H1 (cell line): Measurements from ENCODE around the gene TJP3. TPM values are rescaled to one million over a fixed set of nuclear protein-coding genes. Genes with fewer than 3 reads are reported as not detected.

Experiments used
- CTBP2 ChIP-seq: IDR thresholded peaks from 2 replicates; pipeline ENCODE4 v1.7.0; 2011; ENCODE audit warnings: borderline replicate concordance, mild to moderate bottlenecking, moderate library complexity, mixed read lengths, low read length; ENCODE audit not compliant: insufficient read depth, insufficient read length
- SIRT6 ChIP-seq: IDR thresholded peaks from one replicate; pipeline ENCODE4 v1.7.1; 2012; ENCODE audit warnings: low read length, inconsistent platforms
- polyA plus RNA-seq, 7 experiments: library from polyadenylated mRNA; depleted of rRNA in 3 of 7; stranded (reverse) in 5 of 7; unstranded in 2 of 7; fragments of >200 nt in 5 of 7; fragments of 200-250 nt in 2 of 7; gene quantifications; 1 replicate in 5 of 7; 2 replicates in 1 of 7; 4 replicates in 1 of 7; pipeline versions ENCODE4 v1.2.1 to v1.2.3, GENCODE V29; 2011 to 2013; ENCODE audit warnings: missing spikeins in 2 of 7, mixed read lengths in 2 of 7
- total RNA-seq: library from RNA; stranded (reverse); fragmentation: NEBNext Ultra II Directional; extraction: Animal tissue kit (Norgen Biotek cat#: 25700); gene quantifications from 2 replicates; pipeline ENCODE4 v1.2.1, GENCODE V29; 2021
- TF ChIP-seq, protein P1 (sequence below), 3 experiments: IDR thresholded peaks; 1 replicate in 2 of 3; 2 replicates in 1 of 3; pipeline versions ENCODE4 v1.5.1 to v1.6.1; 2011; ENCODE audit warnings: low read length in 3 of 3, mild to moderate bottlenecking in 3 of 3, inconsistent platforms in 2 of 3, low read depth in 1 of 3, moderate library complexity in 1 of 3; ENCODE audit not compliant: insufficient read depth in 1 of 3; ENCODE audit errors: control extremely low read depth in 1 of 3

Gene TJP3
- total and polyA plus RNA-seq, 2 of the 8 experiments (the other 6 are each of a cell fraction or from before 2014, with no cell fraction given), result 17.1 to 26.1 TPM

DNA sequence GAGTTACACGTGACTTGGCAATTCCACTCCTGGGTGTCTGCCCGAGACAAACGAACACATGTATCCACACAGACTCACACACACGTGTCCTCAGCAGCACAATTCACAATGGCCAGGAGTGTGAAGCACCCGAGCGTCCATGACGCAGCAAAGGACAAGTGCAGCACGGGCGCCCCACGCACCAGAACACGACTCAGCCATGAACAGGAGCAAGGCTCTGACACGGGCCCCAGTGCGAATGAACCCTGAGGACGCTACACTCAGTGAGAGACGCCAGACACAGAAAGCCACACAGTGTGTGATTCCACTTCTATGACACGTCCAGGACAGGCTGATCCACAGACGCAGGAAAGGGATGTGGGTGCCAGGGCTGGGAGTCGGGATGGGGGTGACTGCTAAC, 44.3 kb upstream of the TJP3 start (continued):
- TF ChIP-seq, protein P1, sequence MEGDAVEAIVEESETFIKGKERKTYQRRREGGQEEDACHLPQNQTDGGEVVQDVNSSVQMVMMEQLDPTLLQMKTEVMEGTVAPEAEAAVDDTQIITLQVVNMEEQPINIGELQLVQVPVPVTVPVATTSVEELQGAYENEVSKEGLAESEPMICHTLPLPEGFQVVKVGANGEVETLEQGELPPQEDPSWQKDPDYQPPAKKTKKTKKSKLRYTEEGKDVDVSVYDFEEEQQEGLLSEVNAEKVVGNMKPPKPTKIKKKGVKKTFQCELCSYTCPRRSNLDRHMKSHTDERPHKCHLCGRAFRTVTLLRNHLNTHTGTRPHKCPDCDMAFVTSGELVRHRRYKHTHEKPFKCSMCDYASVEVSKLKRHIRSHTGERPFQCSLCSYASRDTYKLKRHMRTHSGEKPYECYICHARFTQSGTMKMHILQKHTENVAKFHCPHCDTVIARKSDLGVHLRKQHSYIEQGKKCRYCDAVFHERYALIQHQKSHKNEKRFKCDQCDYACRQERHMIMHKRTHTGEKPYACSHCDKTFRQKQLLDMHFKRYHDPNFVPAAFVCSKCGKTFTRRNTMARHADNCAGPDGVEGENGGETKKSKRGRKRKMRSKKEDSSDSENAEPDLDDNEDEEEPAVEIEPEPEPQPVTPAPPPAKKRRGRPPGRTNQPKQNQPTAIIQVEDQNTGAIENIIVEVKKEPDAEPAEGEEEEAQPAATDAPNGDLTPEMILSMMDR (IDR thresholded peaks at IDR 0.05; ENCODE audit: control extremely low read depth in 1 of 3, insufficient read depth in 1 of 3, low read depth in 1 of 3, low read length in 3 of 3), result no peak
- no peak for TF ChIP-seq CTBP2
- TF ChIP-seq SIRT6, result no peak
